Heart left ventricle (tissue), 13 donors: ENCODE measurements around the gene TBPL2.

Source experiments
- POLR2A ChIP-seq, 2 donors: fragments of 450-650 bp; IDR thresholded peaks; one replicate each; pipeline ENCODE4 v1.6.1; 2017; ENCODE audit warnings: antibody characterized with exemption in 2 of 2, mild to moderate bottlenecking in 2 of 2, moderate library complexity in 2 of 2
- TF ChIP-seq, protein P1 (sequence below), 12 donors: fragments of 200-600 bp; sonication (generic) in 4 of 12; IDR thresholded peaks; one replicate each; pipeline versions ENCODE4 v1.5.0 to v1.8.0; 2018 to 2022; ENCODE audit warnings: antibody characterized with exemption in 12 of 12, mild to moderate bottlenecking in 5 of 12
- donor health status: ischemic (EF 13 %, LVEDD 7.1; RV severe dilation, severe dysfunction).
- donor health status: DM: no; HTN: yes; CAD: no.
- donor health status: DM: no; HTN: no; CAD: no.
- donor health status: ischemic (EF 25% LVEDD 6.9; RV normal size, moderate dysfunction).
- donor health status: ischemic (EF 25% LVEDD 5.7; RV mildly dilated, moderate dysfunction).
- donor health status: ischemic (EF 35%, LVEDD 5.7; RV mildly dilated, moderate dysfunction).
- donor health status: nonischemic (EF 11% LVEDD 7.7; RV severe dilation, severe dysfunction).
- donor health status: DM: yes; HTN: yes; CAD: no.
- donor health status: PGD.
- donor health status: ischemic (EF 29% LVEDD 5.4; RV normal size, mild dysfunction).
- donor health status: nonischemic (EF 23%, LVEDD 6.1; RV moderate dilation, normal function).

DNA sequence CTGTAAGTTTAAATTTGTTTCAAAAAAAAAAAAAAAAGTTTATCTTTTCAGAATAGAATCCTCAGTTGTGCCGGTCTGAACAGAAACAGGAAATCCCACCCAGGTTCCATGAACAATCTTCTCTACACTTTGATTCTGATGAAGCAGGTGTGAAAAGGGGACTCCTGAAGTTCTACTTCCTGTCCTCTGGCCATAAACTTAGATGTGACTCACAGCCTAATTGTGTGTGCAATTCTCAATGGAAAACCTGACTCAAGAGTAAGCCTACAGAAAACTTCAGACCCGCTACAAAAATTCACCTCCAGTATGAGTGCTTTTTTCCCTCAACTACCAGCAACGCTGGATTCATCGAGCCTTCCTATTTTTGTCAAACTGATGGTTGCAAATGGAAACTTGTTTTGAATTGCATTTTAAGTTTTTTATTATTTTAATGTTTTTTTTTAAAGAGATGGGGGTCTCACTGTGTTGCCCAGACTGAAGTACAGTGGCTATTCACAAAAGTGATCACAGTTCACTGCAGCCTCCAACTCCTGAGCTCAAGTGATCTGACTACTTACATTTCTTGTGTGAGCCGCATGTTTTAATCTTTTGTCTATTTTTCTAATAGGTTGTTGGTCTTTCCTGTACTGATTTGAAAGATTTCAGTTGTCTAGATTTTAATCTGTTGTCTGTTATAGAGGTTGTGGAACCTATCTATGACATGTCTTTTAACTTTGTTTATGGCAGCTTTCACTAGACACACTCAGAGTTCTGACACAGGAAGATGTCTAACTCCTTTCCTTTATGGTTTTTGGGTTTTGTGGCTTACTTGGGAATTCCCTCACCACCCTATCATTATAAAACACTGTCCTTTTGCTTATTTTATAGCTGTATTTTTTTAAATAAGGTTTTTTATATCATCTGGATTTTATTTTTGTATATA is 66.4 kb downstream of the TBPL2 start:
- TF ChIP-seq, protein P1, sequence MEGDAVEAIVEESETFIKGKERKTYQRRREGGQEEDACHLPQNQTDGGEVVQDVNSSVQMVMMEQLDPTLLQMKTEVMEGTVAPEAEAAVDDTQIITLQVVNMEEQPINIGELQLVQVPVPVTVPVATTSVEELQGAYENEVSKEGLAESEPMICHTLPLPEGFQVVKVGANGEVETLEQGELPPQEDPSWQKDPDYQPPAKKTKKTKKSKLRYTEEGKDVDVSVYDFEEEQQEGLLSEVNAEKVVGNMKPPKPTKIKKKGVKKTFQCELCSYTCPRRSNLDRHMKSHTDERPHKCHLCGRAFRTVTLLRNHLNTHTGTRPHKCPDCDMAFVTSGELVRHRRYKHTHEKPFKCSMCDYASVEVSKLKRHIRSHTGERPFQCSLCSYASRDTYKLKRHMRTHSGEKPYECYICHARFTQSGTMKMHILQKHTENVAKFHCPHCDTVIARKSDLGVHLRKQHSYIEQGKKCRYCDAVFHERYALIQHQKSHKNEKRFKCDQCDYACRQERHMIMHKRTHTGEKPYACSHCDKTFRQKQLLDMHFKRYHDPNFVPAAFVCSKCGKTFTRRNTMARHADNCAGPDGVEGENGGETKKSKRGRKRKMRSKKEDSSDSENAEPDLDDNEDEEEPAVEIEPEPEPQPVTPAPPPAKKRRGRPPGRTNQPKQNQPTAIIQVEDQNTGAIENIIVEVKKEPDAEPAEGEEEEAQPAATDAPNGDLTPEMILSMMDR (IDR thresholded peaks at IDR 0.05): no peak
- TF ChIP-seq POLR2A (IDR thresholded peaks at IDR 0.05): no peak
